K562 (cell line): Measurements from ENCODE around the gene STK31.

Source experiments
- TF ChIP-seq, protein P1 (sequence below): fragments of 200-800 bp; sonication (Bioruptor generic); IDR thresholded peaks from 2 replicates; pipeline ENCODE4 v1.6.1; 2017; ENCODE audit warnings: missing genetic modification characterization, missing compliant biosample characterization
- TF ChIP-seq, protein P2 (sequence below): fragments of 150-350 bp; conservative IDR thresholded peaks from 2 replicates; pipeline ENCODE4 v1.6.1; 2014; ENCODE audit warnings: low read length

DNA sequence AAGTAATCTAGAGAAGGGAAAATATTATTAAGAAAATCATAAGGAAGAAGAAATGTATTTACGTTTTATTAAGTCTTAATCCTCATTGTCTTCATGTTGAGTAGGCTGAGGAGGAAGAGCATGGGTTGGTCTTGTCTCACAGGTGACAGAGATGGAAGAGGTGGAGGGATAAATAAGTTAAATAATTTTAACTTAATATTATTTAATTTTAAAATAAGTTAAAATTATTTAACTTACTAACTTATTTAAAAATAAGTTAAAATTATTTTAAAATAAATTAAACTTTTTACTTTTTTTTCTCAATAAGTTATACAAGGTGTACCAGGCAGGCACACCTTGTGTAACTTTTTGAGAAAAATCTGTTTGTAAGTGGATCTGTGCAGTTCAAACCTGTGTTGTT is 36.6 kb downstream of the STK31 start:
- TF ChIP-seq, protein P1, sequence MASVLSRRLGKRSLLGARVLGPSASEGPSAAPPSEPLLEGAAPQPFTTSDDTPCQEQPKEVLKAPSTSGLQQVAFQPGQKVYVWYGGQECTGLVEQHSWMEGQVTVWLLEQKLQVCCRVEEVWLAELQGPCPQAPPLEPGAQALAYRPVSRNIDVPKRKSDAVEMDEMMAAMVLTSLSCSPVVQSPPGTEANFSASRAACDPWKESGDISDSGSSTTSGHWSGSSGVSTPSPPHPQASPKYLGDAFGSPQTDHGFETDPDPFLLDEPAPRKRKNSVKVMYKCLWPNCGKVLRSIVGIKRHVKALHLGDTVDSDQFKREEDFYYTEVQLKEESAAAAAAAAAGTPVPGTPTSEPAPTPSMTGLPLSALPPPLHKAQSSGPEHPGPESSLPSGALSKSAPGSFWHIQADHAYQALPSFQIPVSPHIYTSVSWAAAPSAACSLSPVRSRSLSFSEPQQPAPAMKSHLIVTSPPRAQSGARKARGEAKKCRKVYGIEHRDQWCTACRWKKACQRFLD (CRISPR knock-in tag) = no peak
- TF ChIP-seq, protein P2, sequence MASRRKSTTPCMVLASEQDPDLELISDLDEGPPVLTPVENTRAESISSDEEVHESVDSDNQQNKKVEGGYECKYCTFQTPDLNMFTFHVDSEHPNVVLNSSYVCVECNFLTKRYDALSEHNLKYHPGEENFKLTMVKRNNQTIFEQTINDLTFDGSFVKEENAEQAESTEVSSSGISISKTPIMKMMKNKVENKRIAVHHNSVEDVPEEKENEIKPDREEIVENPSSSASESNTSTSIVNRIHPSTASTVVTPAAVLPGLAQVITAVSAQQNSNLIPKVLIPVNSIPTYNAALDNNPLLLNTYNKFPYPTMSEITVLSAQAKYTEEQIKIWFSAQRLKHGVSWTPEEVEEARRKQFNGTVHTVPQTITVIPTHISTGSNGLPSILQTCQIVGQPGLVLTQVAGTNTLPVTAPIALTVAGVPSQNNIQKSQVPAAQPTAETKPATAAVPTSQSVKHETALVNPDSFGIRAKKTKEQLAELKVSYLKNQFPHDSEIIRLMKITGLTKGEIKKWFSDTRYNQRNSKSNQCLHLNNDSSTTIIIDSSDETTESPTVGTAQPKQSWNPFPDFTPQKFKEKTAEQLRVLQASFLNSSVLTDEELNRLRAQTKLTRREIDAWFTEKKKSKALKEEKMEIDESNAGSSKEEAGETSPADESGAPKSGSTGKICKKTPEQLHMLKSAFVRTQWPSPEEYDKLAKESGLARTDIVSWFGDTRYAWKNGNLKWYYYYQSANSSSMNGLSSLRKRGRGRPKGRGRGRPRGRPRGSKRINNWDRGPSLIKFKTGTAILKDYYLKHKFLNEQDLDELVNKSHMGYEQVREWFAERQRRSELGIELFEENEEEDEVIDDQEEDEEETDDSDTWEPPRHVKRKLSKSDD = no peak
